RWPE1 (cell line): ENCODE measurements around the gene TCF12.

Source experiments
- CTCF ChIA-PET: fragments of 350-600 bp; sonication (Branson Sonifier 250); formaldehyde crosslinking; extraction: SDS; loops from one replicate; lab custom pipeline; 2021; lab: Yijun Ruan, JAX
- POLR2A ChIA-PET: fragments of 400-600 bp; formaldehyde crosslinking; extraction: SDS; loops from one replicate; lab custom pipeline; 2020; ENCODE audit warnings: antibody characterized with exemption; ENCODE audit not compliant: low non-redundant PET; lab: Yijun Ruan, JAX
- DNase-seq: peaks from one replicate; pipeline ENCODE4 v3.0.0; 2012; ENCODE audit warnings: low spot score
- H3K27ac ChIP-seq: fragments of 450-650 bp; 2 replicates; pipeline ENCODE4 v1.5.1; 2017
- CTCF ChIP-seq: fragments of 450-650 bp; conservative IDR thresholded peaks from 2 replicates; pipeline ENCODE4 v1.5.1; 2017; ENCODE audit warnings: low read depth, mild to moderate bottlenecking

The TCF12 gene

DNA sequence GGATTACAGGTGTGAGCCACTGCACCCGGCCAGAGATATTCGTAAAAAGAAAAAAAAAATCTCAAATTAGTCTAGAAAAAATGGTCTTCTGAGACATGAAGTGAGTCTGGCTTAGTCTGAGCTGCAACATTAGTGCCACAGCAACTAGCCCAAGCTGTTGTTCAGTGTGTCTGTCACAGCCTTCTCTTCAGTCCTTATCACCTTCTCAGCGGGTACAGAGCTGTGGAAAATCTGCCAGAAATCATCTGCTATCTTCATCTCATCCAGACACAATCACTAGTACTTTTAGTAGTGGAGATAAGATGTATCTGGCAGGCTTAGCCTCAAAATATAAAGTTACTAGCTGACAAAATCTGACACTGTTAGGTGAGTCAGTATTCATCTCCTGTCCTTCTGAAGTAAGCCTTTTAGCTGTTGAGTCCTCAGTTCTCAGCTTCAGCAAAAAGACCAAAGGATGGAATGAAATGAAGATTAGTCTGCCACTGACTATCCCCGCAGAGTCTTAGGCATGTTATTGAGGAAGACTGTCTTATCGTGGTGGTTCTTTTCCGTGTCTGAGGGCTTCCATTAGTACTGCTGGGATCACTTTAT, 337.4 kb downstream of the TCF12 start:
- ChIA-PET CTCF (no interaction called here), POLR2A (no interaction called here)
- no peak overlapping the region for H3K27ac ChIP-seq
- TF ChIP-seq CTCF: no peak
- DNase-seq: no peak

- ChIA-PET POLR2A (no interaction called here), CTCF (no interaction called here)
- H3K27ac ChIP-seq: no peak overlapping the region
- TF ChIP-seq CTCF: no peak
- DNase-seq: no peak
Measured at GRCh38 chr15:57256939-57257338, 338.5 kb downstream of the TCF12 start.

GRCh38 chr15:57259568-57260040, 341.2 kb downstream of the TCF12 start:
- no peak overlapping the region for H3K27ac ChIP-seq
- no peak for DNase-seq
- ChIA-PET POLR2A (no interaction called here), CTCF (interaction anchor here (0.6 kb wide), 1 partner anchor 10 kb away, joined by 3 read pairs; no protein-coding TSS in a partner anchor)
- no peak for TF ChIP-seq CTCF

- CTCF ChIA-PET: interaction anchor here (0.7 to 0.8 kb wide), 4 partner anchors 31 to 274 kb away, joined by 3 to 5 read pairs (median 3); no protein-coding TSS in a partner anchor
- POLR2A ChIA-PET: no interaction called here
Measured at GRCh38 chr15:57263520-57263919, 345.1 kb downstream of the TCF12 start.

DNA sequence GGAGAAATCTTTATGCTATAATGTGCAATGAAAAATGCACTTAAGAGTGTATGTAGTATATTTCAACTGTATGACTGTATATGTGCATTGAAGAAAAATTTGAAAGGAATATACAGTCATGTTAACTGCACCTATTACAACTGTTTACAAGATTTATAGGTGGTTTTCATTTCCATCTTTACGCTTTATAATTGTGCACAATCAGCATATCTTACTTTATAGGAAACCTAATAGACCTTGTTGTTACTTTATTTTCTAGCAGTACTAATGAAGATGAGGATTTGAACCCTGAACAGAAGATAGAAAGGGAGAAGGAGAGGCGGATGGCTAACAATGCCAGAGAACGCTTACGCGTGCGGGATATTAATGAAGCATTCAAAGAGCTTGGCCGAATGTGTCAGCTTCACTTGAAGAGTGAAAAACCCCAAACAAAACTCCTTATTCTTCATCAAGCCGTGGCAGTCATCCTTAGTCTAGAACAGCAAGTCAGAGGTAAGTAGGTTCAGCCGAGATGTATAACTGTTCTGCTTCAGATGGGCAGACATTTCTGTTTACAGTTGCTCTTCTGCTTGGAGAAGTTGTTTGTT, 354.4 kb downstream of the TCF12 start:
- POLR2A ChIA-PET: no interaction called here
- DNase-seq: no peak
- H3K27ac ChIP-seq: no peak overlapping the region
- CTCF ChIA-PET: no interaction called here
- no peak for TF ChIP-seq CTCF

More at GRCh38 chr15:57263520-57263919, 345.1 kb downstream of the TCF12 start:
- H3K27ac ChIP-seq: no peak overlapping the region
- DNase-seq: no peak
- TF ChIP-seq CTCF: no peak

- ChIA-PET POLR2A (no interaction called here), CTCF (no interaction called here)
- no peak for DNase-seq
- TF ChIP-seq CTCF: no peak
- no peak overlapping the region for H3K27ac ChIP-seq
Measured at GRCh38 chr15:57273402-57273801, 355.0 kb downstream of the TCF12 start.
